ENCODE measurements around the gene CCDC27.

The CCDC27 gene

GRCh38 chr1:3736131-3736561, 16.1 kb upstream of the CCDC27 start:
- no peak for TF ChIP-seq CTCF (conservative IDR thresholded peaks at IDR 0.05; ENCODE audit: low read depth, low read length)
- DNase-seq (ENCODE audit: low read depth) = no peak
- no peak overlapping the region for H3K4me3 ChIP-seq (ENCODE audit: low read depth, low read length)

GRCh38 chr1:3736708-3737107, 15.5 kb upstream of the CCDC27 start:
- no peak for TF ChIP-seq CTCF (conservative IDR thresholded peaks at IDR 0.05; ENCODE audit: low read depth, low read length)
- DNase-seq (ENCODE audit: low read depth) = no peak
- H3K4me3 ChIP-seq (ENCODE audit: low read depth, low read length) = no peak overlapping the region

GRCh38 chr1:3738943-3739342, 13.3 kb upstream of the CCDC27 start:
- H3K4me3 ChIP-seq (ENCODE audit: low read depth, low read length) = no peak overlapping the region
- TF ChIP-seq CTCF (conservative IDR thresholded peaks at IDR 0.05; ENCODE audit: low read depth, low read length) = no peak
- DNase-seq (ENCODE audit: low read depth) = no peak

GRCh38 chr1:3740042-3740441, 12.2 kb upstream of the CCDC27 start:
- no peak for DNase-seq (ENCODE audit: low read depth)
- TF ChIP-seq CTCF (conservative IDR thresholded peaks at IDR 0.05; ENCODE audit: low read depth, low read length) = no peak
- no peak overlapping the region for H3K4me3 ChIP-seq (ENCODE audit: low read depth, low read length)

- no peak for TF ChIP-seq CTCF (conservative IDR thresholded peaks at IDR 0.05; ENCODE audit: low read depth, low read length)
- no peak overlapping the region for H3K4me3 ChIP-seq (ENCODE audit: low read depth, low read length)
- DNase-seq (ENCODE audit: low read depth) = no peak
Observed at GRCh38 chr1:3740752-3741151, 11.5 kb upstream of the CCDC27 start.

- DNase-seq (ENCODE audit: low read depth) = no peak
- TF ChIP-seq CTCF (conservative IDR thresholded peaks at IDR 0.05; ENCODE audit: low read depth, low read length) = no peak
- no peak overlapping the region for H3K4me3 ChIP-seq (ENCODE audit: low read depth, low read length)
Observed at GRCh38 chr1:3741566-3742438, 10.4 kb upstream of the CCDC27 start.

All from choroid plexus epithelial cell (primary cell).